Immature natural killer cell (primary cell): Measurements from ENCODE around the gene BRD3OS. TPM values are rescaled to one million over a fixed set of nuclear protein-coding genes. Genes with fewer than 3 reads are reported as not detected.
"Not testable (repeated sequence)": the region's sequence is repeated elsewhere in the genome, so short reads cannot be mapped to it uniquely, and the experiment has no call there.

ENCODE experiments used
- DNase-seq, 3 donors: peaks; one replicate each; pipeline ENCODE4 v3.0.0; 2022; ENCODE audit warnings: mixed read lengths in 1 of 3
- H3K27ac Mint-ChIP-seq, 6 donors: one replicate each; pipeline ENCODE4 v1.8.0; 2020; ENCODE audit warnings: mixed read lengths in 6 of 6, mild to moderate bottlenecking in 5 of 6, inconsistent platforms in 4 of 6, moderate library complexity in 3 of 6
- H3K27me3 Mint-ChIP-seq, 3 donors: one replicate each; pipeline ENCODE4 v1.8.0; 2020 to 2021; ENCODE audit warnings: low read depth in 3 of 3, mild to moderate bottlenecking in 3 of 3, mixed read lengths in 3 of 3, moderate library complexity in 3 of 3, inconsistent platforms in 1 of 3
- H3K36me3 Mint-ChIP-seq, 3 donors: one replicate each; pipeline ENCODE4 v1.8.0; 2020; ENCODE audit warnings: mixed read lengths in 3 of 3, inconsistent platforms in 2 of 3, mild to moderate bottlenecking in 2 of 3
- H3K4me1 Mint-ChIP-seq, 2 donors: one replicate each; pipeline ENCODE4 v1.8.0; 2020; ENCODE audit warnings: inconsistent platforms in 2 of 2, mild to moderate bottlenecking in 2 of 2, mixed read lengths in 2 of 2, moderate library complexity in 1 of 2
- H3K4me3 Mint-ChIP-seq, 5 donors: one replicate each; pipeline ENCODE4 v1.8.0; 2020; ENCODE audit warnings: mild to moderate bottlenecking in 5 of 5, mixed read lengths in 5 of 5, inconsistent platforms in 3 of 5, moderate library complexity in 3 of 5
- H3K9me3 Mint-ChIP-seq, 6 donors: one replicate each; pipeline ENCODE4 v1.8.0; 2020; ENCODE audit warnings: mild to moderate bottlenecking in 6 of 6, mixed read lengths in 6 of 6, inconsistent platforms in 4 of 6, moderate library complexity in 3 of 6
- polyA plus RNA-seq, 3 donors: library from polyadenylated mRNA; unstranded; fragments of 300-500 nt; fragmentation: Illumina TruSeq; gene quantifications; one replicate each; pipeline ENCODE4 v1.2.3, GENCODE V29; 2021

Gene BRD3OS
- polyA plus RNA-seq, 3 donors from 2014 or later = 13.7 to 14.9 (median 13.8) TPM

GRCh38 chr9:134066913-134067851, 41.9 kb downstream of the BRD3OS start:
- Mint-ChIP-seq H3K36me3 (no peaks in the 10 kb centered on the region), H3K4me3 (peak overlapping the region; percentile 80 to 94 (median 92)), H3K27me3 (peaks cover 7 to 21% (median 15%) of the 10 kb centered on the region in 3 donors), H3K4me1 (peaks cover 38 to 44% of the 10 kb centered on the region in 2 donors), H3K27ac (peak overlapping the region; percentile 64 to 97 (median 85)), H3K9me3 (no peaks in the 10 kb centered on the region)
- DNase-seq = peak; percentile 39 to 57 (median 48)

- no peaks in the 10 kb centered on the region for H3K36me3 Mint-ChIP-seq
- DNase-seq = peak; percentile 80 to 85 (median 84)
- peaks cover 38% of the 10 kb centered on the region in 2 donors for H3K4me1 Mint-ChIP-seq
- peaks cover 7 to 21% (median 12%) of the 10 kb centered on the region in 3 donors for H3K27me3 Mint-ChIP-seq
- H3K27ac Mint-ChIP-seq = peak within 1 kb of the TSS; percentile 81 to 94 (median 90)
- H3K4me3 Mint-ChIP-seq = peak within 1 kb of the TSS; percentile 89 to 94 (median 92)
- H3K9me3 Mint-ChIP-seq = no peaks in the 10 kb centered on the region
These were observed 42.8 kb downstream of the BRD3OS start, which contains the start of gene BRD3 for GRCh38 chr9:134067904-134068743. BRD3 (minus strand) TSS chr9:134068026; CDS start chr9:134053477, 14,549 bp downstream.

GRCh38 chr9:134068744-134069479, 43.6 kb downstream of the BRD3OS start:
- Mint-ChIP-seq H3K27me3 (peaks cover 7 to 21% (median 12%) of the 10 kb centered on the region in 3 donors), H3K9me3 (peaks cover 0 to 3% (median 0%) of the 10 kb centered on the region in 6 donors), H3K4me1 (peaks cover 32 to 33% of the 10 kb centered on the region in 2 donors), H3K27ac (peak overlapping the region; percentile 81 to 94 (median 90)), H3K4me3 (peak overlapping the region; percentile 86 to 91 (median 90)), H3K36me3 (no peaks in the 10 kb centered on the region)
- DNase-seq = no peak

- Mint-ChIP-seq H3K9me3 (peaks cover 0 to 3% (median under 1%) of the 10 kb centered on the region in 6 donors), H3K4me1 (peaks cover 28% of the 10 kb centered on the region in 2 donors), H3K36me3 (peaks cover 0 to 3% (median 0%) of the 10 kb centered on the region in 3 donors), H3K27me3 (peaks cover 7 to 27% (median 12%) of the 10 kb centered on the region in 3 donors), H3K4me3 (peak overlapping the region; percentile 86 to 91 (median 90)), H3K27ac (peak overlapping the region in 4 of 6 donors; percentile 84 to 94 (median 92))
- no peak for DNase-seq
These were observed 44.5 kb downstream of the BRD3OS start for GRCh38 chr9:134069480-134070399.

DNA sequence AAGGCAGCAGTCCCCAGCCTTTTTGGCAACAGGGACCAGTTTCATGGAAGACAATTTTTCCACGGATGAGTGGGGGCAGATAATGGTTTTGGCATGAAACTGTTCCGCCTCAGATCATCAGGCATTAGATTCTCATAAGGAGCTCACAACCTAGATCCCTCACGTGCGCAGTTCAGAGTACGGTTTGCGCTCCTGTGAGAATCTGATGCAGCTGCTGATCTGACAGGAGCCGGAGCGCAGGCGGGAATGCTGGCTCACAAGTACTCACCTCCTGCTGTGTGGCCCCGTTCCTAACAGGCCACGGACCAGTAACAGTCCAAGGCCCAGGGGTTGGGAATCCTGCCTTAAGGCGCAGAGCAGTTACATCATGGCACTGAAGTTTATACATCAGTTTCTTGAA, 45.9 kb downstream of the BRD3OS start:
- DNase-seq = no peak
- H3K27ac Mint-ChIP-seq = no peak overlapping the region
- no peak overlapping the region for H3K4me3 Mint-ChIP-seq
- peaks cover 14% of the 10 kb centered on the region in 2 donors for H3K4me1 Mint-ChIP-seq
- peaks cover 0 to 6% (median 2%) of the 10 kb centered on the region in 6 donors for H3K9me3 Mint-ChIP-seq
- peaks cover 3 to 23% (median 7%) of the 10 kb centered on the region in 3 donors for H3K27me3 Mint-ChIP-seq
- peaks cover 0 to 5% (median 0%) of the 10 kb centered on the region in 3 donors for H3K36me3 Mint-ChIP-seq

DNA sequence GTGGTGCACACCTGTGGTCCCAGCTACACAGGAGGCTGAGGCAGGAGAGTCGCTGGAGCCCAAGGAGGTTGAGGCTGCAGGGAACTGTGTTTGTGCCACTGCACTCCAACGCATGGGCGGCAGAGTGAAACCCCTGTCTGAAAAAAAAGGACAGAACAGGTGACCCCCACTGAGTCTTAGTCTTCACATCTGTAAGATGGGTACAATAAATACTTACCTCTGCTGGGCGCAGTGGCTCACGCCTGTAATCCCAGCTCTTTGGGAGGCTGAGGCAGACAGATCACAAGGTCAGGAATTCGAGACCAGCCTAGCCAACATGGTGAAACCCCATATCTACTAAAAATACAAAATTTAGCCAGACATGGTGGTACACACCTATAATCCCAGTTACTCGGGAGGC, 47.4 kb downstream of the BRD3OS start:
- peaks cover 4 to 23% (median 7%) of the 10 kb centered on the region in 3 donors for H3K27me3 Mint-ChIP-seq
- not testable (repeated sequence) for H3K27ac Mint-ChIP-seq, H3K4me3 Mint-ChIP-seq, H3K36me3 Mint-ChIP-seq, DNase-seq, H3K4me1 Mint-ChIP-seq
- H3K9me3 Mint-ChIP-seq = peaks cover 0 to 12% (median 7%) of the 10 kb centered on the region in 6 donors

- no peak for DNase-seq
- no peak overlapping the region for H3K27ac Mint-ChIP-seq
- H3K36me3 Mint-ChIP-seq = peaks cover 0 to 5% (median 4%) of the 10 kb centered on the region in 3 donors
- H3K27me3 Mint-ChIP-seq = peaks cover 4 to 22% (median 8%) of the 10 kb centered on the region in 3 donors
- peaks cover 7 to 8% of the 10 kb centered on the region in 2 donors for H3K4me1 Mint-ChIP-seq
- no peak overlapping the region for H3K4me3 Mint-ChIP-seq
- peaks cover 0 to 12% (median 7%) of the 10 kb centered on the region in 6 donors for H3K9me3 Mint-ChIP-seq
These were observed 48.2 kb downstream of the BRD3OS start for GRCh38 chr9:134073500-134073899.

DNA sequence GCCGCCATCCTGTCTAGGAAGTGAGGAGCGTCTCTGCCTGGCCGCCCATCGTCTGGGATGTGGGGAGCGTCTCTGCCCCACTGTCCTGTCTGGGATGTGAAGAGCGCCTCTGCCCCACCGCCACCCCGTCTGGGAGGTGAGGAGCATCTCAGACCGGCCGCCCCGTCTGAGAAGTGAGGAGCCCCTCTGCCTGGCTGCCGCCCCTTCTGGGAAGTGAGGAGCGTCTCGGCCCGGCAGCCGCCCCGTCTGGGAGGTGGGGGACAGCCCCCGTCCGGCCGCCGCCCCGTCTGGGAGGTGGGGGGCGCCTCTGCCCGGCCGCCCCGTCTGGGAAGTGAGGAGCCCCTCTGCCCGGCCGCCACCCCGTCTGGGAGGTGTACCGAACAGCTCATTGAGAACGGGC, 50.4 kb downstream of the BRD3OS start:
- Mint-ChIP-seq H3K27me3 (peaks cover 4 to 22% (median 5%) of the 10 kb centered on the region in 3 donors), H3K9me3 (peaks cover 0 to 16% (median 7%) of the 10 kb centered on the region in 6 donors)
- H3K27ac Mint-ChIP-seq, H3K4me3 Mint-ChIP-seq, DNase-seq, H3K36me3 Mint-ChIP-seq, H3K4me1 Mint-ChIP-seq: not testable (repeated sequence)

DNA sequence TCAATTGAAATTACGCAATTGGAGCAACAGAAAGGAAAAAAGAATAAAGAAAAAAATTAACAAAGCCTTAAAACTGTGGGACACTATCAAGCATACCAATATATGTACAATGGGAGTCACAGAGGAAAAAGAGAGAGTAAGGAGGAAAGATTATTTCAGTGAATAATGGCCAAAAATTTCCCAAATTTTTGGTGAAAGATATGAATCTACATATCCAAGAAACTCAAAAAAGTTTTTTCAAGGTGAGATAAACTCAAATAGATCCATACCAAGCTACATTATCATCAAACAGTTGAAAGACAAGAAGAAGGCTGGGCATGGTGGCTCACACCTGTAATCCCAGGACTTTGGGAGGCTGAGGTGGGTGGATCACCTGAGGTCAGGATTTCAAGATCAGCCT, 51.4 kb downstream of the BRD3OS start:
- no peaks in the 10 kb centered on the region for H3K4me1 Mint-ChIP-seq
- no peak overlapping the region for H3K27ac Mint-ChIP-seq
- H3K36me3 Mint-ChIP-seq = peaks cover 0 to 5% (median 4%) of the 10 kb centered on the region in 3 donors
- peaks cover 0 to 16% (median 7%) of the 10 kb centered on the region in 6 donors for H3K9me3 Mint-ChIP-seq
- DNase-seq = no peak
- peaks cover 4 to 25% (median 5%) of the 10 kb centered on the region in 3 donors for H3K27me3 Mint-ChIP-seq
- no peak overlapping the region for H3K4me3 Mint-ChIP-seq
